CD4-positive, alpha-beta T cell (primary cell): ENCODE measurements around the gene THBS4. TPM values are rescaled to one million over a fixed set of nuclear protein-coding genes. Genes with fewer than 3 reads are reported as not detected.

Experiments
- ATAC-seq: fragments of 200-7000 bp; cut with Tn5 transposase; one replicate; pipeline ENCODE4 v1.10.0; 2022; ENCODE audit warnings: mild to moderate bottlenecking; ENCODE audit not compliant: poor library complexity
- CTCF ChIA-PET: fragments of 350-600 bp; sonication (Branson Sonifier 250); formaldehyde crosslinking; loops from one replicate; lab custom pipeline; 2021; ENCODE audit warnings: antibody characterized with exemption, inconsistent platforms; lab: Charles Lee
- POLR2A ChIA-PET: fragments of 350-600 bp; sonication (Branson Sonifier 250); formaldehyde crosslinking; loops from one replicate; lab custom pipeline; 2021; ENCODE audit warnings: antibody characterized with exemption, inconsistent platforms; lab: Charles Lee
- DNase-seq, 14 experiments: peaks; one replicate each; pipeline ENCODE4 v3.0.0-alpha.2; 2013 to 2020; ENCODE audit warnings: mixed read lengths in 2 of 14
- H3K27ac ChIP-seq, 2 donors: one replicate each; pipeline versions ENCODE4 v1.5.1 to v1.7.0; 2013; ENCODE audit warnings: low read length in 2 of 2, low read depth in 1 of 2, mild to moderate bottlenecking in 1 of 2
- H3K27me3 ChIP-seq, 2 experiments: 1 replicate in 1 of 2; 2 replicates in 1 of 2; pipeline versions ENCODE4 v1.6.1 to v1.7.0; 2013; ENCODE audit warnings: low read length in 2 of 2, control low read depth in 1 of 2, mild to moderate bottlenecking in 1 of 2, moderate library complexity in 1 of 2; ENCODE audit not compliant: insufficient read depth in 2 of 2, control insufficient read depth in 1 of 2
- H3K36me3 ChIP-seq: one replicate; pipeline ENCODE4 v1.6.1; 2013; ENCODE audit warnings: low read length, control low read depth; ENCODE audit not compliant: insufficient read depth
- H3K4me1 ChIP-seq: one replicate; pipeline ENCODE4 v1.6.1; 2013; ENCODE audit warnings: low read length, control low read depth; ENCODE audit not compliant: insufficient read depth
- H3K4me3 ChIP-seq: one replicate; pipeline ENCODE4 v1.5.1; 2013; ENCODE audit warnings: mild to moderate bottlenecking, low read length, moderate library complexity
- H3K9me3 ChIP-seq, 2 experiments: 1 replicate in 1 of 2; 2 replicates in 1 of 2; pipeline versions ENCODE4 v1.6.1 to v1.7.0; 2013; ENCODE audit warnings: low read length in 2 of 2, mild to moderate bottlenecking in 2 of 2, control low read depth in 1 of 2, moderate library complexity in 1 of 2; ENCODE audit not compliant: control insufficient read depth in 1 of 2, insufficient read depth in 1 of 2
- H3K27ac Mint-ChIP-seq: one replicate; pipeline ENCODE4 v1.8.0; 2020; ENCODE audit warnings: mixed read lengths
- H3K27me3 Mint-ChIP-seq: one replicate; pipeline ENCODE4 v1.8.0; 2021; ENCODE audit warnings: mixed read lengths
- H3K36me3 Mint-ChIP-seq: one replicate; pipeline ENCODE4 v1.8.0; 2021; ENCODE audit warnings: low read depth, mixed read lengths
- H3K4me1 Mint-ChIP-seq: one replicate; pipeline ENCODE4 v1.8.0; 2021; ENCODE audit warnings: low read depth, mixed read lengths
- H3K4me3 Mint-ChIP-seq: one replicate; pipeline ENCODE4 v1.8.0; 2020; ENCODE audit warnings: mild to moderate bottlenecking, mixed read lengths
- H3K9me3 Mint-ChIP-seq: one replicate; pipeline ENCODE4 v1.8.0; 2020; ENCODE audit warnings: mixed read lengths
- intact Hi-C, 2 experiments: fragments of 100-400 bp; cut with DNase I in 1 of 2; cut with micrococcal nuclease in 1 of 2; formaldehyde crosslinking; loops; one replicate each; pipeline versions ENCODE4 v1.15.1 to v1.9.0; 2023 to 2025; cut with DNase I, micrococcal nuclease
- total RNA-seq, 174 experiments: library from RNA in 2 of 174; stranded (reverse) in 2 of 174; gene quantifications; one replicate each; pipeline ENCODE4 v1.2.3 and lab custom pipeline; 2021 to 2026
- TF ChIP-seq, protein P1 (sequence below): fragments of 200-600 bp; IDR thresholded peaks from one replicate; pipeline ENCODE4 v1.8.0; 2022; ENCODE audit warnings: antibody characterized with exemption, mild to moderate bottlenecking

THBS4 gene
- total RNA-seq, 2 experiments from 2014 or later, result 0.47 to 0.85 TPM

DNA sequence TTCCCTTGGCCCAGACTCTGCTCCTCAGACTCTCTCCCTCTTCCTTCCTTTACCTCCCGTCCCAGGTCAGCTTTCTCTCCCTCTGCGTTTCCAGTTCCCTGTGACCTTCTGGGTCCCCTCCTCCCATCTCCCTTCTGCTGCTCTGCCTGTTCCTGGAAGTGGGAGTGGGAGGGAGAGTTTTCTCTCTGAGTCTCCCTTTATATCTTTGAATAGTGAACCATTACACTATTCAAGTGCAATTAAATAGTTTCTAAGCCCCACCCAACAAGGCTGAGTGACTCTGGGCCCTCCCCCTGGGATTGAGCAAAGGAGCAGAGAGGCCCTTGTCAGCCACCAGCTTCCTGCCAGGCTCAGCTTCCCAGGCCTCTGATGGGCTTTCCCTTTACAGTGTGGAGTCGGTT lies 34.8 kb downstream of the THBS4 start:
- H3K4me1 ChIP-seq, result no peaks in the 10 kb centered on the region
- Mint-ChIP-seq H3K27ac (no peak overlapping the region), H3K36me3 (peaks cover 24% of the 10 kb centered on the region), H3K9me3 (no peaks in the 10 kb centered on the region), H3K4me1 (no peaks in the 10 kb centered on the region), H3K4me3 (no peak overlapping the region), H3K27me3 (no peaks in the 10 kb centered on the region)
- H3K9me3 ChIP-seq, result no peaks in the 10 kb centered on the region
- no peak overlapping the region for H3K27ac ChIP-seq
- no peaks in the 10 kb centered on the region for H3K36me3 ChIP-seq
- ChIA-PET POLR2A (no interaction called here), CTCF (no interaction called here)
- DNase-seq (no peak), ATAC-seq (no peak)
- H3K4me3 ChIP-seq, result no peak overlapping the region
- H3K27me3 ChIP-seq, result no peaks in the 10 kb centered on the region
- intact Hi-C loops, result no loop called here
- TF ChIP-seq, protein P1, sequence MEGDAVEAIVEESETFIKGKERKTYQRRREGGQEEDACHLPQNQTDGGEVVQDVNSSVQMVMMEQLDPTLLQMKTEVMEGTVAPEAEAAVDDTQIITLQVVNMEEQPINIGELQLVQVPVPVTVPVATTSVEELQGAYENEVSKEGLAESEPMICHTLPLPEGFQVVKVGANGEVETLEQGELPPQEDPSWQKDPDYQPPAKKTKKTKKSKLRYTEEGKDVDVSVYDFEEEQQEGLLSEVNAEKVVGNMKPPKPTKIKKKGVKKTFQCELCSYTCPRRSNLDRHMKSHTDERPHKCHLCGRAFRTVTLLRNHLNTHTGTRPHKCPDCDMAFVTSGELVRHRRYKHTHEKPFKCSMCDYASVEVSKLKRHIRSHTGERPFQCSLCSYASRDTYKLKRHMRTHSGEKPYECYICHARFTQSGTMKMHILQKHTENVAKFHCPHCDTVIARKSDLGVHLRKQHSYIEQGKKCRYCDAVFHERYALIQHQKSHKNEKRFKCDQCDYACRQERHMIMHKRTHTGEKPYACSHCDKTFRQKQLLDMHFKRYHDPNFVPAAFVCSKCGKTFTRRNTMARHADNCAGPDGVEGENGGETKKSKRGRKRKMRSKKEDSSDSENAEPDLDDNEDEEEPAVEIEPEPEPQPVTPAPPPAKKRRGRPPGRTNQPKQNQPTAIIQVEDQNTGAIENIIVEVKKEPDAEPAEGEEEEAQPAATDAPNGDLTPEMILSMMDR, result no peak

DNA sequence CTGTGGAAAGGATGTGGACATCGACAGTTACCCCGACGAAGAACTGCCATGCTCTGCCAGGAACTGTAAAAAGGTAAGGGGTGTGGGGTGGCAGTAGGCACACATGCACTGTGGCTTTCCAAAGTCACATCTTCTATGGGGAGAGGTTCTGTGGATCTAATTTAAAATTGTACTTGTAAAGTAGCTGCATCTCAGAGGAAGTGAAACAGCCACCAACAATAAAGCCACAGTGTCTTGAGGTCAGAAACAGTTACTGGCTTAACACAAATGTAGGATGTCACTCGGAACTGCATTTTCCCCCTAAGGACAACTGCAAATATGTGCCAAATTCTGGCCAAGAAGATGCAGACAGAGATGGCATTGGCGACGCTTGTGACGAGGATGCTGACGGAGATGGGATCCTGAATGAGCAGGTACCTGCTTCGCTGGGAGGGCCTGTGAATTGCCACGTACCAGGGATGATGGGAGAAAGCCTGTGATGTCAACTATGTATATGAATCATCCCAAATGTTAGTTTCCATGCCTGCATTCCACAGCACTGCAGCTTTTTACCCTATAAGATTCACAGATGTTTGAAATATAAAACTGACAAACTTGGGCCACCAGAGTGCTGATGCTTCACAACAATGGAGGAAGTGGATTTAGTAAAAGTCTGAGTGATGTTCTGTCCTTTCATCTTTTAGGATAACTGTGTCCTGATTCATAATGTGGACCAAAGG lies 35.3 kb downstream of the THBS4 start:
- H3K27ac ChIP-seq, result no peak overlapping the region
- no peaks in the 10 kb centered on the region for H3K36me3 ChIP-seq
- H3K27me3 ChIP-seq, result no peaks in the 10 kb centered on the region
- Mint-ChIP-seq H3K4me3 (no peak overlapping the region), H3K9me3 (no peaks in the 10 kb centered on the region), H3K27me3 (no peaks in the 10 kb centered on the region), H3K4me1 (no peaks in the 10 kb centered on the region), H3K27ac (no peak overlapping the region), H3K36me3 (peaks cover 30% of the 10 kb centered on the region)
- CTCF ChIA-PET, result no interaction called here
- DNase-seq (no peak), ATAC-seq (no peak)
- TF ChIP-seq, protein P1, result no peak
- H3K4me1 ChIP-seq, result no peaks in the 10 kb centered on the region
- POLR2A ChIA-PET, result no interaction called here
- H3K4me3 ChIP-seq, result no peak overlapping the region
- intact Hi-C loops, result no loop called here
- no peaks in the 10 kb centered on the region for H3K9me3 ChIP-seq

DNA sequence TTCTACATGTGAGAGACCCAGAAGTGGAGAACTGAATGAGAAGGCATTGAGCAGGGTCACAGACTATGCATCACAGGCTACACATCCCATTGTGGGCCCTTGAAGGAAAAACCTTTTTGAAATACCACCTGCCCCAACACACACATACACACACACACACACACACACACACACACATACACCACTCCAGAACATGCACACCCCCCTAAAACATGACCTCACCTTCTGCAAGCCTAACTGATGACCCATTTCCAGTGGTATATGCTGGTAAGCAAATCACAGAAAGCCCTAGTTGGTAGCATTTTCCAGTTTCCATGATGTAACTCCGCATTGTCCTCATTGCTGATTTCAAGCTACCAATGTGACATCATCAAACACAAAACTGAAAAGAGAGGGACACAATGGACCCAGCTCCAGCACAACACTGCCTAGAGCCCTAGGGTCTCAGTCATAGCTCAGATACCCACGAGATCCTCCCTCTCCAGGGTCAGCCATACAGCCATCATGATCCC lies 36.4 kb downstream of the THBS4 start:
- Histone ChIP-seq H3K36me3 (no peaks in the 10 kb centered on the region), H3K27ac (no peak overlapping the region), H3K9me3 (no peaks in the 10 kb centered on the region), H3K4me3 (no peak overlapping the region), H3K4me1 (no peaks in the 10 kb centered on the region), H3K27me3 (no peaks in the 10 kb centered on the region)
- H3K27me3 Mint-ChIP-seq, result no peaks in the 10 kb centered on the region
- no peaks in the 10 kb centered on the region for H3K4me1 Mint-ChIP-seq
- POLR2A ChIA-PET, result no interaction called here
- peaks cover 30% of the 10 kb centered on the region for H3K36me3 Mint-ChIP-seq
- H3K27ac Mint-ChIP-seq, result no peak overlapping the region
- DNase-seq (no peak), ATAC-seq (no peak)
- CTCF ChIA-PET, result no interaction called here
- H3K9me3 Mint-ChIP-seq, result no peaks in the 10 kb centered on the region
- intact Hi-C loops, result no loop called here
- H3K4me3 Mint-ChIP-seq, result no peak overlapping the region
- TF ChIP-seq, protein P1, result no peak
